Ramos (cell line): ENCODE results near the gene KCNG2.

Source experiments
- in situ Hi-C: fragments of 300-500 bp; cut with MboI; formaldehyde crosslinking; loops from one replicate; pipeline ENCODE4 v1.14.3; 2022; ENCODE audit warnings: low sequenced_read_pairs; ENCODE audit not compliant: unreplicated experiment

The KCNG2 gene

DNA sequence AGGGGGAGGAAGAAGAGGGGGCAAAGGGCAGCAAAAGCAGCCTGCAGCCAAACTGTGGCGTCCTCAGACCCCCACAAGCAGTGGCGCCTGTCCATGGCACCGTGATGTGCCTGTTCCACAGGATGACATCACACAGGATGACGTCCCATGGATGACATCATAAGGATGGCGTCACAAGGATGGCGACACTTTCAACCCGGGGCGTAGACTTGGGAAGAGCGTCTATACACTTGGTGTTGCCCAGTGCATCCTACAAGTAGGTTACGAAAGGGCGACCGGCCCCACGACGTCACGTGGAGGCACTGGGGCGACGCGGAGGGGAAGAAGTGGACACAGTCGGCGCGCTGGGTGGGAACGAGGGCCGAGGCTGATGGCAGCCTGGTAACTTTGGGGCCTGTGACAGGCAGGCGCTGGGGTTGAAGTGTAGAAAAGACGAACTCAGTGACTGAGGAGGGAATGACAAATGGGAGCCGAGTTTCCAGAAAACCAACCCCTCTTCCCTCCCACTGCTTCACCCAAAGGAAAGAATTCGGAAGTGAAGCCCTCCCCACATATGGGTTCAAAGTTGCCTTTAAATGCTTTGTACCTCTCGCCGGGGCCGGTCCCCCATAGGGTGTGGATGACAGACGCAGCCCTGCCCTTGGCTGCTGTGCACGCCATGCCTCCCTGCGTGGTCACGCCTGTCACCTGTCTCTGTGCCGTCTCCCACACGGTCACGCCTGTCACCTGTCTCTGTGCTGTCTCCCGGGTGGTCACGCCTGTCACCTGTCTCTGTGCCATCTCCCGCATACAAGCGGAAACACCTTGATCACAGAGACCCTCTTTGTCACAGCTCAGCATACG is 13.4 kb upstream of the KCNG2 start:
- in situ Hi-C loops: no loop called here

DNA sequence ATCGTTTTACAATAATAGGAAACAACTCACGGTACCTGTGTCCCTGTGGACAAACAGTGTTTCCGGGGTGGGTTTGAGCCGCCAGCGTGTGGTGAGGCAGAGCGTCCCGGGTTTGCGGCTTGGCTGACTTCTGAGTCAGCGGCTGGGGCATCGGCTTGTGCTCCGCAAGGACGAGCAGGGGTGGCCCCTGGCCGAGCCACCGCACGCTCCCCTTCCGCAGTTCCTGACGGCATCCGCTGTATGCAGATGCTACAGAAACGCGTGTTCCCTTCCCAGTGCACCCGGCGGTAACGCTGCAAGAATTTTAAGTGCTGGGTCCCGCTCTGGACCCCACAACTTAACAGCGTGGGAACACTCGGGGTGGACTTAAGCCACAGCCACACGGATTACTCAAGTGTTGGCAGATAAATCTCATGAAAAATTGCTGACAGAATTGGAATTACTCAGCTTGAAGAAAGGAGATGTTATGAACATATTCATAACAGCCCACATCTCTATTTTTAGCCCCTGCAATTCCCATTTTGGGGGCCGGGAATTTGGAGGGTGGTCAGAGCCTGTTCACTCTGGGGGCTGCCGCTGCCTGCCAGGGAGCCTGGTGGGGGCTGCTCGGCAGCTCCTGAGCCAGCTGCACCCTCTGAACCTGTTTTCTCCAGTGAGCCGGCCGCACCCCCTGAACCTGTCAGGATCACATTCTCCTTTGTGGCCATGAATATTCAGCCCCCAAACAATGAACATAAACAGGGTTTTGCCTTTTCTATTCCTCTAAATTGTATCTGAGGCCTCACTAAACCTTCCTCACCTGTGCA is 12.6 kb upstream of the KCNG2 start:
- in situ Hi-C loops: no loop called here

DNA sequence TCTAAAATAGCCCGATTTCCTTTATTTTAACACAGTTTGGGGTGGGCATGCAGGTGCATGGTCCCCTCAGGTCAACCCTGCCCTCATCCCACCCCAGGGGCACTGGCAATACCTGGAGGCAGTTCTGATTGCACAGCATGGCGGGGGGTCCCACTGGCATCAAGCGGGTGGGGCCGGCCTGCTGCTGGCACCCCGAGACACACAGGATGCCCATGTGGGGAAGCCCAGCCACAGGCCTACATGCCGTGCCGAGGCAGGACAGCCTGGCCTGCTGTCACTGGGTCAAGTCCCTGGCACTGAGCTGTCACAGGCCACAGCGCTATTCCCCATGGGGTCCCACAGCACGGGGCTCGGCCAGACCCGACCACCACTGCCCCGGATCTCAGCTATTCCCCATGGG is 11.9 kb upstream of the KCNG2 start:
- in situ Hi-C loops: no loop called here

DNA sequence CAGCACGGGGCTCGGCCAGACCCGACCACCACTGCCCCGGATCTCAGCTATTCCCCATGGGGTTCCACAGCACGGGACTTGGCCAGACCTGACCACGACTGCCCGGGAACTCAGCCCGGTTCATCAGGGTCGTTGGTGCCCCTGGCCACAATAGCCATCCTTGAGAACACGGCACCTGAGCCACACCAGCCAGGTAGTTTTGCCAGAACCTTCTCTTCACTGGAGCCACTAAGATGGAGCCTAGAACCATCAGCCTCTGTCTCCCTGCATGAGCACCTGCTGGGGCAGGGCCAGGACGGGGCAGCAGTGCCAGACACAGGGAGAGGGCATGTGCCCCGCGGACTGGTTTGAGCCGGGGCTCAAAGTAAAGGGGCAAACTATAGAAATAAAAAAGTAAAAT is 11.4 kb upstream of the KCNG2 start:
- in situ Hi-C loops: no loop called here

DNA sequence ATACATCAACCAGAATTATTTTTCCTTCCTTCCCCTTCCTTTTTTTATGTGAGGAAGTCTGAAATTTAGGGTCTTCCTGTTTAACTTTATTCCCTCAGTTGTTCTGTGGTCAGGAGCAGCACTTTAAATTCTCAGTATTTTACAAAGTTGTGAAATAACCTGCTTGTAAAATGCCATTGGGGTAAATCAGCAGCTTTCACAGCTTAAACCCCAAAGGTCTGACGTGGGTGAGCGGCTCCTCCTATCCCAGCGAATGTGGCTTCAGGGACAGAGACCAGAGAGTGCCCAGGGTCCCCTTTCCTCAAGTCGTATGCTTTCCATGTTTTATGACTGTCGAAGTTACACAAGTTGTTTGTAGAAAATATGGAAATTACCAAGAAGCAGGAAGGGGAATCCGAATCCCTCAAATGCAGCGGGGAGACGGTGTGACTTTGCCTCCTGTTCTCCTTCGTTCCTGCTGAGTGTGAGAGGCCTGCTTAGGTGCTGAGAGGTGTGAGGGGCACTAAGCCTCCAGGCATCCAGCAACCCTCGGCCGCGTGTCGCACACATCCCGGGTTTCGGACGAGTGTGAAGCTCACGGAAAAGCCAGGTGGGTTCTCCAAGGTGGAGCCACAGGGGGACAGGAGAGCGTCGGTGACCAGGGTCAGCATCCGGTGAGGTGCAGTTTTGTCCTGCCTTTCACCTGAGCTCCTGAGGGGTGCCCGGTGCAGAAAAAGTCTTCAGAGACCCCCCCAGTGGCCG is 10.8 kb upstream of the KCNG2 start:
- in situ Hi-C loops: no loop called here

DNA sequence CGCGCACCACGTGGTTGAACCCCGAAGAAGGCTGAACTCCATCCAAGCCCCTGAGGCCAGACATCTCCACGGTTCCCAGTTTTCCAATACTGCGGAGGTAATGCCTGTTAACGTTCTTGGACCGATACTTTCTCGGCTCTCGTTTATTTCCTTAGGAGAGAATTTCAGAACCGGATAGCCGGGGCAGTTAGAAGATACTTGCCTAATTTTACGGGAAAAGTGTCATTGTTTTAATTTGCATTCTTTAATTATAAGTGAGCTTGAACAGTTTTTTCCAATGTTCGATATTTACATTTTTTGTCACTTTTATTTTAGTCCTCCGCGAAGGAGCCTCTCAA is 10.2 kb upstream of the KCNG2 start:
- in situ Hi-C loops: no loop called here

DNA sequence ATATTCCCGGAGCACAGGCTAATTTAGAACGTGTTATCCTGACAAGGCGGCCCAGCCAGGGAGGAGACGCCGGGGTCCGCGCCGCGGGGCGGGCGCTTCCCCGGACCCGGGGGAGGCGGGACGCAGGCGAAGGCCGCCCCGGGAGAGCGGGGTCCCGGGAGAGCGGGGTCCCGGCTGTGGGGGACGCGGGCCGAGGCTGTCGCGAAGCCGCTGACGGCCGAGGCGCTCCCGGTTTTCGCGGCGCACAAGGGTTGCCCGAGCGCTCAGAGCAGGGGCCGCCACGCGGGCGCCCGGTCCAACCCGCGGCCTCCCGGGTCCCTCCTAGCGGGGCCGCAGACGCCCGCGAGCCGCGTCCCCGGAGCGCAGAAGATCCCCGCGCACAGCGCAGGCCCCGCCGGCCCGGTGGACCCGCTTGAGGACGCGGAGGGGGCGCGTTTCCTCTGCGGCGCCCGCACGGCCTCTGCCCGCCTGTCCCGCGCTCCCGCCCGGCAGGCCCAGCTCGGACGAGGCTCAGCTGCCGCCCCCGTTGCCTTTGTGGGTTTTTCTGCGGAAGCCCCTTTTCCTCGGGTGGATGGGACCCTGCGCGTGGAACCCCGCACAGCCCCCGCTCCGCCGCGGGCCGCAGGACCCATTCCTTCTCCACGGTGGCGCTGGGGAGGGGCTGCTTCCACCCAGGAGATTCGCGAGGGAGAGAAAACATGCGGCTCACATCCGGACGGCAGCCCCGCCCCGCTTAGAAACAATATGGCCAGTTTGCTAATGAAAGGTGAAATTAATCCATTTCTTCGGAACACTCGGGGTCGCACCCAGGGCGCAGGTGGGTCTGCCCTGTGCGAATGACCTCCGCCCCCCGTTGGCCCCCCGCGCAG is 9.6 kb upstream of the KCNG2 start:
- in situ Hi-C loops: no loop called here

DNA sequence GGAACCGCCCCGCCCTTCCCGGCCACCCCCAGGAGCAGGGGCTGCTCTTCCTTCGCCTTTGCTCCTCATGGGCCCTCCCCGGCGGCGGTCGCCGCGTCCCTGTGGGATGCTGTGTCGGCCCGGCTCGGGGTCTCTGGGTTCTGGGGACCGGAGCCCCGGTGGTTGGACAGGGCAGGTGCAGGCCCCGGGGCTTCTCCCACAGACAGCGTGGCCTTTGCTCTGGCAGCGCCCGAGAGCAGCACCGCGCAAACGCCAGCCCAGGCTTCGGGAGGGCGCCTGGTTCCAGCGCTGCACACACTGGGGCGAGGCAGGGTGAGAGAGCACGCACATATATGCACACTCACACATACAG is 9.0 kb upstream of the KCNG2 start:
- in situ Hi-C loops: no loop called here

DNA sequence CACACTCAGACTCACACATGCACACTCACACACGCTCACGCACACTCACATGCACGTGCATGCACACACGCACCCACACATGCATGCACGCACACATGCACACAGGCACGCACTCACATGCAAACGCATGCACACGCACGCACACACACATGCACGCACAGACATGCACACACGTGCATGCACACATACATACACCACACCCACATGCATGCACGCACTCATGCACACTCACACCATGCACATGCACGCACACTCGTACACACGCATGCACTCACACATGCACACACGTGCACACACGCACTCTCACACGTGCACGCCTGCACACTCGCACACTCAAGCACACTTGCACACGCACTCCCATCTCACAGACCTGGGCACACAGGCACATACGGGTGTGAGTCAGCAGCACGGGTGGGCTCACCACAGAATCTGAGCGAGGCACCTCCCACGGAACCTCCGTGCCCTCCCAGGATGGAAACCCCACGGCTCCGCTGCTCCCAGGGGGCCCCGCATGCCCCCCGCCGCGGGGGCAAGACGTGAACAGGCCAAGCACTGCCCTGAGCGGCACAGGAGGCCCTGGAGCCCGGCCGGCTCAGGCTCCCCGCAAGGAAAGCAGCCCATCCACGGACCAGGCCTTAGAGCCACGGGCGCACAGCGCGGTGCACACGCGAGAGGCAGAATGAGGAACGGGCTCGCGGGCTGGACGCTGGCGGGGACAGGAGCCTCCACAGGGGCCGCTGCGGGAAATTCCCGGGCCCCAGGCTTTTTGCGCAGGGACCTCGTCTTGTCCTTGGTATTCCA is 8.4 kb upstream of the KCNG2 start:
- in situ Hi-C loops: no loop called here

DNA sequence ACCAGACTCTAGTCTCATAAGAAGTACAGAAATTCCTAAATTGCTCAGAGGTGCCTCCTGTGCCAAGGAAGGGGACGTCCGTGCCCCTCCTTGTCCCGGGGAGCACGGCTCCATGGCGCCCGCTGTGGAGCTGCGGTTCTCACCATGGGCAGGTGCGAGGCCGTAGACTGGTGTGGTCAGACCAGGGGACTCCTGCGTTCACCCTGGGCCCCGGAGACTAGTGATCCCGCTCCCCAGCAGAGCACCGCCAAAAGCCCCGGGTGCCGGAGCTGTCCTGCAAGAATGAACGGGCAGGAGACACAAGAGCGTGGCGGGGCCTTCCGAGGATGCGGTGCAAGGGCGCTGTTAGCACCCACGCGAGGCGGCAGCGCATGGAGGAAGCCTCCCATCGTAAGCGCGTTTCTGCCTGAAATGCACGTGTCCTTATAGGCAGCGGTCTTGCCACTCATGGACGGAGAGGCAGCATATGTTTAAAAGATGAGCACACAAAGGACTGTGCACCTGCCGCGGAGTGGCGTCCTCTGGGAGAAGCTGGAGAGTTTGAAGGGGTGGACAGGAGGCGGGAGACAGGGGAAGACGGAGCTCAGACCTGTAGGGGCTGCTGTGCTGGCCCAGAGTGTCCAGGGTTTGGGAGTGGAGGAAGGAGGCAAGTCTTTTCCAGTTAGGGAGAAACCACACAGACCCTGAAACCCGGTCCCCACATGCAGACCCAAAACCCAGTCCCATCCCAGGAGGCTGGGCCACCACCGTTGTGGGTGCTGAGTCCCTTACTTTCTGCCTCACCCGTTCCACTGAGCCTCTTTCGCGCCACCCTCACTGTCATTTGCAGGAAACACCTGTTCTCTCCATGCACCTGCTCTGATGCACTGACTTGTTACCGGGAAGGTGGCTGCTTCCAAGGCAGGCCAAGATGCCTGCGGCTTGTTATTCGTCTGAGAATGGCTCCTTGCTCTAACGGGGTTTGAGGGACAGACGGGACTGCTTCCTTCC is 7.5 kb upstream of the KCNG2 start:
- in situ Hi-C loops: no loop called here

DNA sequence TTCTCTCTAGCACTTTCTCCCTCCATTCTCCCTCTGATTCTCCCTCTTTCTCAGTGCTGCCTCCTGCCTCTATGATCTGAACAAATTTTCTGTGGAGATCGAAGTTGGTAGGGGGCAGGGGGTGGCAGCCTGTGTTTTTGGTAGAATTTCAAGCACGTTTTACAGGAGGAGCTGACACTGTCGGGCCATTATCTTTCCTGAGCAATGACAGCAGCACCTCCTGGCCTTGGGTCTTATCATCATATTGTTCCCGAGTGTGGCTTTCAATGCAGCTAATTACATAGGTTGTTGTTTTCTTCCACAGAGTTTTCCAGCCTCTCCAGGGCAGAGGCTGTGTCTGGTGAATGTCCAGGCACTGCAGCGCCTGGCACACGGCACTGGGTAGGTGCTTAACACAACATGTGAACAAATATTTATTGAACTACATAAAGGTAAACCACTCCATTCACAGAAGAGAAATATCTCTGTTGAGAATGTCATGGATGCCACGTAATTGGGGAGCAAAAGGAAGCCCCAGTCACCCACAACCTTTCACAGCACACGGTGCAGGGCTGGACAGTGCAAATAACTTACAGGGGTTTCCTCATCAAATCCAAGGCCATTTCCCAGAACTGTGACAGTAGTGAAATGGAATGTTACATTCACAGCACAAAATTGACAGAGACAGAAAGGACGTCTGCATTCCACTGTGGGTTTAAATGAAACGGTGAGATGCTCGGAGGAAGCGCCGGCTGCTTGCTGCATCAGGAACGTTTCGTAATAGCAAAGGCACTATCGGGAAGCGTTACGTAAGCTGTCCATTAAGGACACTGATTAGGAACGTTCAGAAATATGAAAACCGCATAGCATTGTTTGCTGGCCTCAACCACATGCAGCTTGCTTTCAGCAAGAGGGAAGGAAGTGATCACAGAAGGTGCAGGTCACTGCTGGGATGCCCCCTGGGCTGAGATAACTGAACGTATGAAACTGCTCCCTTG is 6.5 kb upstream of the KCNG2 start:
- in situ Hi-C loops: no loop called here

DNA sequence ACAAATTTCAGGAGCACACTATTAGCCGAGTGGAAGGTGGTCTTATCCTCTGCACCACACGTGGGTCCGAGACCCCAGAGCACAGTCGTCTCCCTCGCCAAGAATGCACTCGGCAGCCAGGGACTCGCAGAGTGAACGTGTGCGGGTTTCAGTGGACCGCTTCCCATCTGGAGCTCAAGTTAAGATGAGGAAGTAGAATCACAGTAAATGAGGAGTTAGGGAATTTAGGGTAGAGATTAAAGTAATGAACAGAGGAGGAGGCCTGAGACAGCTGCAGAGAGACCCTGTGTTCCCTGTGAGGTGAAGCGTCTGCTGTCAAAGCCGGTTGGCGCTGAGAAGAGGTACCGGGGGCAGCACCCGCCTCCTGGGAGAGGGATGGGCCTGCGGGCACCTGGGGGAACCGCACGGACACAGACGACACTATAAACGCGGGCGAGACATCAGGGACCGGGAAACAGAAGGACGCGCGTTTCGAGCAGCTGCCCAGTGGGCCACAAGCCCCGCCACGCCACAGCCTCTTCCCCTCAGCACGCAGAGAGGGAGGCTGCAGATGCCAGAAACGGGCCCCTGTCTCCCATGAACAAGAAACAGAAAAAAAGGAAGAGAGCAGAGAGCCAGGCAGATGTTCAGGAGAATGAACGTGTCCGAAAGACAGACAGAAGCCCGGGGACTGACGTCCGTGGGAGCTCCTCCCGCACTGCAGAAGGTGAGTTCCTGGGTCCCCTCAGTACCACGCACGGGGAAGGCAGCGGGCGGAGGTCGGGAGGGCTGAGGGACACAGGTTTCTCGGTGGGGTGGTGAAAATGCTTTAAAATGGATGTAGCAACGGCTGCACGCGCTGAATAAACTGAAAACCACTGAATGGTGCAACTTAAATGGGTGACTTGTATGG is 5.4 kb upstream of the KCNG2 start:
- in situ Hi-C loops: no loop called here

DNA sequence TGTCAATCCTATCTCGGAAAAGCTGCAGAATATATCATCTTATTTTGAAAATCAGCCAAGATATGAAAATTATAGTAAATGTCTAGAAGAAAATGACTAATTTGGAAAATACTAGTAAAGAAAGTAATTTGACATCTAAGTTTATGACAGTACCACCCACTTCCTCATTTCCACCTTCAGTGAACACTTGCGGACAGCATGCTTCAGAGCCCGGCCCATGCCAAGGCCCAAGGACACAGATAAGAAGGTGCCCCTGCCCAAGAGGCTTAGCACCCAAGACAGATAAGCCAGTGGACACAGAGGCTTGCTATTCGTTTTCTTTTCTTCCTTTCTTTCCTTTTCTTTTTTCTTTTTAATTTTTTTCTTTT is 4.8 kb upstream of the KCNG2 start:
- in situ Hi-C loops: no loop called here

DNA sequence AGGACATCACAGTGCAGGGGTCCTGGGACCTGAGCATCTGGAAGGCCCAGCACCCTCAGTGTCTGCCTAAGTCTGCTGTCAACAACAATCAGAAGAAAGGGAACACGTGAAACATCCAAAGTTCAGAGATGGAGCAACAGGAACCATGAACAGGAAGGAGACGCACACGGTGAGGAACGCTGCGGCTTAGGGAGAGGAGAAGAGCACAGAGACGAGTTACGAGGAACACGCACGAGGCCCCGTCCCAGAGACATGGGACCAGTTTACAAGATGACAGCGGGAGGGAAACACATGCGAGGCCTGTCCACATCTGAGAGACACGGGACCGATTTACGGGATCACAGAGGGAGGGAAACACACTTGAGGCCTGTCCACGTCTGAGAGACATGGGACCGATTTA is 2.9 kb upstream of the KCNG2 start:
- in situ Hi-C loops: no loop called here

DNA sequence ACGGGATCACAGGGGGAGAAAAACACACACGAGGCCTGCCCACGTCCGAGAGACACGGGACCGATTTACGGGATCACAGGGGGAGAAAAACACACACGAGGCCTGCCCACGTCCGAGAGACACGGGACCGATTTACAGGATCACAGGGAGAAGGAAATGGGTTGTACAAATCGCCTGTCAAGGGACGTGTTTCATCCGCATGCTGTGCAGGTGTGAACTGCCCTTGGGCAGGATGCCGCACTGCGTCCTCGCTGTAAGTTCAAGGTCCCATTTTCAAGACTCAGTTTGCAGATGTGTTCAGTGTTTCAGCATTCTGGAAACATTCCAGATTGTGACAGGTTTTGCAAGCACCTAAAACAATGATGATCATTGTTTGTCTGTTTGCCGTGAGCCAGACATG is 2.3 kb upstream of the KCNG2 start:
- in situ Hi-C loops: no loop called here

DNA sequence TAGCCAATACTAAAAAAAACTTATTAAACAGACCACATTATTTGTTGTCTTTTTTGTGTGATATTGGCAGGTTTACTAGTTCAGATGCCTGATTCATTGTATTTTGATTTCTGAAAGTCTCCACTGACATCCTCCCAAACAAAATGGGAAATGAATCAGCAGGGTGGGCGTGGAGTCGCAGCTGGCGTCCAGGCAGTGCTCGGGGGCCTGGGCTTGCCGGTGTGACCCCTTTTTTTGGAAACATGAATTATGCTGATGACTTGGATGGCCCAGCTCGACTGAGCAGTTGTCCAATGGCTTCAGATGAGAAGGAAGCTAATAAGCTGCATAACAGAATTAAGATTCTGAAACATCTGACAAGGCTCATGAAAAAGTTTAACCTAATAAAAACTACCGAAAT is 1.7 kb upstream of the KCNG2 start:
- in situ Hi-C loops: no loop called here
